NCI-H1930 (cell line): ENCODE data around the gene SLC30A1.

Source experiments
- DNase-seq, 2 experiments: peaks; one replicate each; lab custom pipeline; 2025; lab: John Stamatoyannopoulos, UW

Gene SLC30A1

GRCh38 chr1:211522804-211523203 lies 56.2 kb downstream of the SLC30A1 start:
- DNase-seq: no peak
